GM12874 (cell line): Measurements from ENCODE around the gene CALN1.

Experiments
- TF ChIP-seq, protein P1 (sequence below): IDR thresholded peaks from 2 replicates; pipeline ENCODE4 v1.5.1; 2011; ENCODE audit warnings: low read depth, mild to moderate bottlenecking, control low read depth, low read length, moderate library complexity; ENCODE audit not compliant: insufficient read depth

Gene CALN1

DNA sequence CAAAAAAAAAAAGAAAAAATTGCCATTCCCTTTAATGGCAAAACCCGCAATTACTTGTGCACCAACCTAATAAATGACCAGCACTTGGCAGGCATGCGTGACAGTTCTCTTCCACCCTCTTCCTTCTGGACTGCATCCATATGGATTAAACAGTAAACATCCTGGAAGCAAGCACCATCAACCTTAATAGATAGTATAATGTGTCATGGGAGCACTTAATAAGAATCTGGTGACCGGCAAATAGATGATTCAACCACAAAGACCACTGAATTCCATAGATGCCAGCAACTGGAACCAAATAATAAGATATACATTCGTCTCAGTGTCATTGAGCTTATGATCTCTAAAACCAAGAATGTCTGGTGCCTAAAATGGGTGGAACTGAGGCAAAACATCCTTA lies 610.2 kb downstream of the CALN1 start:
- TF ChIP-seq, protein P1, sequence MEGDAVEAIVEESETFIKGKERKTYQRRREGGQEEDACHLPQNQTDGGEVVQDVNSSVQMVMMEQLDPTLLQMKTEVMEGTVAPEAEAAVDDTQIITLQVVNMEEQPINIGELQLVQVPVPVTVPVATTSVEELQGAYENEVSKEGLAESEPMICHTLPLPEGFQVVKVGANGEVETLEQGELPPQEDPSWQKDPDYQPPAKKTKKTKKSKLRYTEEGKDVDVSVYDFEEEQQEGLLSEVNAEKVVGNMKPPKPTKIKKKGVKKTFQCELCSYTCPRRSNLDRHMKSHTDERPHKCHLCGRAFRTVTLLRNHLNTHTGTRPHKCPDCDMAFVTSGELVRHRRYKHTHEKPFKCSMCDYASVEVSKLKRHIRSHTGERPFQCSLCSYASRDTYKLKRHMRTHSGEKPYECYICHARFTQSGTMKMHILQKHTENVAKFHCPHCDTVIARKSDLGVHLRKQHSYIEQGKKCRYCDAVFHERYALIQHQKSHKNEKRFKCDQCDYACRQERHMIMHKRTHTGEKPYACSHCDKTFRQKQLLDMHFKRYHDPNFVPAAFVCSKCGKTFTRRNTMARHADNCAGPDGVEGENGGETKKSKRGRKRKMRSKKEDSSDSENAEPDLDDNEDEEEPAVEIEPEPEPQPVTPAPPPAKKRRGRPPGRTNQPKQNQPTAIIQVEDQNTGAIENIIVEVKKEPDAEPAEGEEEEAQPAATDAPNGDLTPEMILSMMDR = no peak

DNA sequence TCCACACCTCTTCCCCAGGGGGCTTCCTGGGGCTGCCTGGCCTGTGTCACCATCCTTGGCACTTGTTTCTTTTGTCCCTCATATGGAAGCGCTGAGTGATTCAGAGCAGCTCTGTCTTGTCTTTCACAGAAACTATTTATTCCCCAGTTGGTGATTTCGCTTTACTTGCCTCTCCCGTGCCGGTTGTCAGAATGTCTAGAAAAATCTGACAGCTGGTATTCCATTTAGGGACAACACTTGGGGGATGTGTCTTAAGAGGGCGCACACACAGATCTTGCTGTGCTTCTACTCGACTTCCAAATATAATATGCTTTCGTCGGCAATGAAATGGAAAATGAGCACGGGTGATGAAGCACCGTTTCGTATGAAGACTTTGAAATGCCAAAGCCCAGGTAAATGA lies 611.8 kb downstream of the CALN1 start:
- TF ChIP-seq, protein P1 = no peak

DNA sequence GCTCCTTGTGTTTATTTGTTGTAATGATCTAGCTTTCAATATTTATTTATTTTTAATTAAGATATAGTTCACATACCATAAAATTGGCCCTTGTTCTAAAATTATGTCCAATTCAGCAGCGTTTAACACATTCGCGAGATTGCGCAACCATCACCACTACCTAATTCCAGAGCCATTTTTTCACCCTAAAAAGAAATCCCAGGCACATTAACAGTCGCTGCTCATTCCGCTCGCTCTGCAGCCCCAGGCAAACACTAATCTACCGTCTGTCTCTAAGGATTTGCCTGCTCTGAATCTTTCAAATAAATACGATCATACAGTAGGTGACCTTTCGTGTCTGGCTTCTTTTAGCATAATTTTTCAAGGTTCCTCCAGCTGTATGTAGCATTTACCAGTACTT lies 616.7 kb downstream of the CALN1 start:
- TF ChIP-seq, protein P1 = no peak

DNA sequence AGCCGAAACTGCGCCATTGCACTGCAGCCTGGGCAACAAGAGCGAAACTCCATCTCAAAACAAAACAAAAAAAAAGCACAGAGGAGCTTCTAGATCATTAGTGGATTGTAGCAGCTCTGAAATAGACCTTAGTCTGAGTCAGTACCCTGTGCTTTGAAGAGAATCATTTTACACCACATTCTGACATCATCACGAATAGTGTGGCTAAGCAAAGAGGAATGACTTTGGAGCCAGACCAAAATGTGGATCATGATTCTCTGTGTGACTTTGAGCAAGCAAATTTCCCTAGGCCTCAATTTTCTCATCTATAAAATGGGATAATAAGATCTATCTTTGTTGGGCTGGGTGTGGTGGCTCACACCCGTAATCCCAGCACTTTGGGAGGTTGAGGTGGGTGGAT lies 618.9 kb downstream of the CALN1 start:
- TF ChIP-seq, protein P1 = no peak

DNA sequence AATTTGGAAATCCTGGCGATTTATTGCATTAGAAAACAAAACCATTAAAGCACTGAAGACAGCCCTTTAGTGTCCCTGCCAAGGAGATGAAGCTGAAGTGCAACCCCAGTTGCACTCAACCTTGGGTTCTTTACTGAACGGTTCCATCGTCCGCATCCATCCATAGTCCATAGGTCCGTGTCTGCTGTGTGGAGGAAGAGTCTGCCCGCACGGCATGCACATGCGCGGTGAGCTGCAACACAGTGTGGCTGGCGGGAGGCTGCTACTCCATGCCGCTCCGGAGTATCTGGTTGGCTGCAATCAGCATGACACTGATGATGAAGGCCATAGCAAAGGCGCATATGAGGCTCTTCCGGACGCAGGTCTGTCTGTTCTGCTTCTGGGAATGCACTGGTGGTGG lies 624.6 kb downstream of the CALN1 start:
- TF ChIP-seq, protein P1 = no peak

DNA sequence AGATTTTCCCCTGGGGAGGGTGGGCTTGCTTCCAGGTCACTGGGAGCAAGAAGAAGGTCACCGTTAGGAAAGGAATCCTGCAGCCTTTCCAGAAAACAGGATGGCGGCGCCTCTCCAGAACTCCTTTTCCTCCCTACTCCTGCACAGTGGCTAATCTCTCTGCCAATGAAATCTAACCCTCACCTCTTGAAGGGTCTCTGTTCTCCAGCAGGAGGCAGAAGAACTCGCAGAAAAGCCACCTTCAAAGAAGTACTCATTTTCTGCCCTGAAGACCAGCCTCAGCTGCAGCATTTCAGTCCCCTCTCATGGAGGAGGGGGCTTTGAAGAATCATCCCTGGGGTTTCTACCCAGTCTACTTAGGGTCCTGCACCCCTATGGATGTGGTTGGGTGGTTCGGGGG lies 626.9 kb downstream of the CALN1 start:
- TF ChIP-seq, protein P1 = no peak

DNA sequence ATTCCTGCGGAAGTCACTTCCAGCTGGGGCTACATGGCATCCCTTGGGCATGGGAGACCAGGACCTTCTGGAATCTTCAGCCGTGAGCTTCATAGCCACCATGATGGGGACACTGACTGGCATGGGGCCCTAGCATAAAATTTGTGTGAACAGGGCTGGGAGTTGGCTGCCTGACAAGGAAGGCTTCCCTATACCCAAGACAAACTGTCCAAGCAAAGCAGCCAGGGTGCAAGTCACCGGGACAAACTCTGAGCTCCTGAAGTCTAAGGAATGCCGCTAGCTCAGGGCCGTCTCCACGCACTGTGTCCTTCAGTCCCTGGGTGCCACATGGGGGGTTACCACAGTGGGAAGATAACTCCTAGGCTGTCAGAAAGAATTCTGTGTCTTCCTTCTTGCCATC lies 627.4 kb downstream of the CALN1 start:
- TF ChIP-seq, protein P1 = no peak

DNA sequence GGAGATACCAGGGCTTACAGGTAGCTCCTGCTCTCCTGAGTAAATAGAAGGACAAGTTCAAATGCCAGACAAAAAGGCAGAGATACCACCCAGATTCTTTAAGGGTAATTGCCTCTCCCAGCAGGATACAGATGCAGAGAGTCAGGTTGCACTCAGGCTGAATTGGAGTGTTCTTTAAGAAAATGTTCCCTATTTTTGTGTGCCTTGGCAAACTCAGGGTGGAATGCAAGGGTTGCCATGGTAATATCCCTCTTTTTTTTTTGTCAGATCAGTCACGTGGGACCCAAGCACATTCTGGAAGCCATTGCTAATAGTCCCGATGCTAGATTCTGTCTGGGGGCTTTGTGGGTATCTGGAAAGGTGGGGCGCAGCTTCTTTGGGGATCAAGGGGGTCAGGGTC lies 628.0 kb downstream of the CALN1 start:
- TF ChIP-seq, protein P1 = no peak
